C4-2B (cell line): ENCODE results near the gene CORIN.
A peak's percentile ranks its signal among the peaks of the same experiment; 100 is the strongest.

Source experiments
- H3K27ac ChIP-seq: fragments of 450-650 bp; 2 replicates; pipeline ENCODE4 v1.5.1; 2017
- CTCF ChIP-seq: fragments of 450-650 bp; conservative IDR thresholded peaks from 2 replicates; pipeline ENCODE4 v1.5.1; 2017; ENCODE audit warnings: mild to moderate bottlenecking
- ZFX ChIP-seq: fragments of 450-650 bp; IDR thresholded peaks from 2 replicates; pipeline ENCODE4 v1.6.1; 2017

CORIN gene

GRCh38 chr4:47668256-47668655 is 169.6 kb downstream of the CORIN start:
- no peak for TF ChIP-seq ZFX
- no peak for TF ChIP-seq CTCF

DNA sequence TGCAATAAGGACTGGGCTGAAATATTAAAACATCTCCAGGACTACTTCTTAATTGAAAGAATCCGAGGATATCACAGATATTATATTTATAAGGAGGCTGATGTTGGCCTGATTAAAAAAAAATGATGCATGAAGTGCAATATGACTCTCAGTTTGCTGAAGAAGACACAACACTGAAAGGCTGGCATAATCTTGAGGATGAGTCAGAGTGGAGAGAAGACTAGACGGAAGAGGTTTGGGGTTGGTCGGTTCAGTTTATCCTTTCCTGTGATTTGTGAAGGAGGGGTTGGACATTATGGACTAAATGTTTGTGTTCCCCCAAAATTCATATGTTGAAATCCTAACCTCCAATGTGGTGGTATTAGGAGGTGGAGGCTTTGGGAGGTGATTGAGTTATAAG is 170.3 kb downstream of the CORIN start:
- H3K27ac ChIP-seq, result no peak overlapping the region
- no peak for TF ChIP-seq CTCF
- TF ChIP-seq ZFX, result no peak

More at GRCh38 chr4:47668256-47668655, 169.6 kb downstream of the CORIN start:
- H3K27ac ChIP-seq, result no peak overlapping the region

DNA sequence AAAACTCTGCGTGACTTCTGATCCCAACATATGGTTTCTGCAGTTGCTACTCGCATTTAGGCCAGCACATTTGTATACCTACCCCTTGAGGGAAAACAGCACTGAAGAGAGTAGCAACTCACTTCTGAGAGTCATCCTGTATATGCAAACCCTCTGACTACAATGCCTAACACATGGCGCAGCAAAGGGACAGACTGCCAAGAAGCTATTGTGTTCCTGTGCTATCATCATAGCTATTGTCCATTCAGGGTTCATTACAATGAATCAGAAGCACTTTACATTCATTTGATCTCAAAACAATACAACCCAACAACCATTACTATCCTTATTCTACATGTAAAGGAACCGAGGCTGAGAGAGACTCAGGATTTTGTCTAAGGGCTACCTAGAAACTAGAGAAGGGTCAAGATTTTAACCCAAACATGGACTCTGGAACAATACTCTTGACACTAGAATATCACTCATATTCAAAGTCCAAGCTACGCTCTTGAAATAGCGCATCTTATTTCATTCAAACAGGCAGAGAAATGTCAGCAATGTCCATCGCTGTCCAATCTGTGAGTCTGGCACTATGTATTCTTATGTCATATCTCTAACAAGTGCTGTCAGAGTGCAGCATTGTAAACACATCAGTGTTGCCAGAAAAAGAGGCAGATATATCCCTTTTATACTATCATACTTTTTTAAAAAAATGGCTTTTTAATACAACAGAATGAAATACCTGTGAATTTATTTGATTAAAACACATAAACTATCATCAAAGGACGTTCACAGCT is 173.6 kb downstream of the CORIN start:
- TF ChIP-seq CTCF (no peak), ZFX (no peak)
- H3K27ac ChIP-seq, result no peak overlapping the region

DNA sequence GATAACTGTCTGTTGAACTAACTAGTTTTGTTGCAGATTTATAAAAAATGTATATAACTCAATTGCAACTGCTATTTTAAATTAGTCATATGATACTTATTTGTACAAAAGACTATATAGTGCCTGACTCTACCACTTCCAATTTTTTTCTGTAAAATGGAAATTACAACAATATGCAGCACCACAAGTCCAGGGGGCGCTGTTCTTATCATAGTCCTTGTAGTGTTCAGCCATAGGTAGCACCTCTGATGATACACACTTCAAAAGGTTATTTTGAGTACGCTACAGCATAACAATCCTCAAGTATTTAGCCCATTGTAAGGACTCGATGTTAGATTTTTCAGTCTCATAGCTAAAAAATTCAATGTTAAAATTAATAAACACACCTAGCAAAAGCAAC is 174.9 kb downstream of the CORIN start:
- no peak overlapping the region for H3K27ac ChIP-seq
- peak; percentile 70 for TF ChIP-seq CTCF
- no peak for TF ChIP-seq ZFX

GRCh38 chr4:47661741-47662140 is 176.1 kb downstream of the CORIN start:
- TF ChIP-seq CTCF (no peak), ZFX (no peak)
- no peak overlapping the region for H3K27ac ChIP-seq

DNA sequence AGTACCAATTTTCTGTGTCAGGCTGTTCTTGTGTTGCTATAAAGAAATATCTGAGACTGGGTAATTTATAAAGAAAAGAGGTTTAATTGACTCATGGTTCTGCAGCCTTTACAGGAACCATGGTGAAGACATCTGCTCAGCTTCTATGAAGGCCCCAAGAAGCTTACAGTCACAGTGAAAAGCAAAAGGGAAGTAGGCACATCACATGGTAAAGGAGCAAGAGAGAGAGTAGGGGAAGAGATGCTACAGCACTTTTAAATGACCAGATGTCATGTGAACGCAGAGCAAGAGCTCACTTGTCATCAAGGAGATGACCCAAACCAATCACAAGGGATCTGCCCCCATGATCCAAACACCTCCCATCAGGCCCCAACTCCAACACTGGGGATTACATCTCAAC is 178.5 kb downstream of the CORIN start:
- TF ChIP-seq CTCF (no peak), ZFX (no peak)

GRCh38 chr4:47654972-47655693 is 182.7 kb downstream of the CORIN start:
- TF ChIP-seq CTCF (no peak), ZFX (no peak)

More for the DNA sequence above, 178.5 kb downstream of the CORIN start:
- no peak overlapping the region for H3K27ac ChIP-seq

More at GRCh38 chr4:47654972-47655693, 182.7 kb downstream of the CORIN start:
- H3K27ac ChIP-seq, result no peak overlapping the region
